Epithelial cell of esophagus (primary cell): ENCODE results near the gene FBLL1.

Experiments used
- DNase-seq: peaks from one replicate; pipeline ENCODE4 v3.0.0; 2010; ENCODE audit warnings: low read depth
- H3K4me3 ChIP-seq: 2 replicates; pipeline ENCODE4 v1.5.1; 2011; ENCODE audit warnings: mild to moderate bottlenecking, low read length, control low read depth
- TF ChIP-seq, protein P1 (sequence below): IDR thresholded peaks from 2 replicates; pipeline ENCODE4 v1.5.1; 2011; ENCODE audit warnings: low read depth, mild to moderate bottlenecking, low read length, control low read depth, inconsistent platforms; ENCODE audit not compliant: insufficient read depth; ENCODE audit errors: missing control alignments

FBLL1 gene

DNA sequence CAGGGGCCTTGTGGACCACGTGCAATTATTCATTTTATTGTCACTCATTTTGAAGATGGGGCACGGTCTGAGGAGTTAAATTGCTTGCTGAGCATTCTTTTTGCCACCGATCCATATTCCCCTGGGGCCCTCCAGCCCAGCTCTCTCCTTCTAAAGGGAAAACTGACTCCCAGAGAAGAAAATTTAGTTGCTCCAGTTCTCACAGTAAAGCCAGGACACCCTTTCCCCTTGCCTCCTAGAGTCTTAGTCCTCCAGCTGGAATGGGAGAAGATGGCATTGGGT is 51.1 kb downstream of the FBLL1 start:
- H3K4me3 ChIP-seq: peak overlapping the region; percentile 54
- no peak for DNase-seq
- TF ChIP-seq, protein P1, sequence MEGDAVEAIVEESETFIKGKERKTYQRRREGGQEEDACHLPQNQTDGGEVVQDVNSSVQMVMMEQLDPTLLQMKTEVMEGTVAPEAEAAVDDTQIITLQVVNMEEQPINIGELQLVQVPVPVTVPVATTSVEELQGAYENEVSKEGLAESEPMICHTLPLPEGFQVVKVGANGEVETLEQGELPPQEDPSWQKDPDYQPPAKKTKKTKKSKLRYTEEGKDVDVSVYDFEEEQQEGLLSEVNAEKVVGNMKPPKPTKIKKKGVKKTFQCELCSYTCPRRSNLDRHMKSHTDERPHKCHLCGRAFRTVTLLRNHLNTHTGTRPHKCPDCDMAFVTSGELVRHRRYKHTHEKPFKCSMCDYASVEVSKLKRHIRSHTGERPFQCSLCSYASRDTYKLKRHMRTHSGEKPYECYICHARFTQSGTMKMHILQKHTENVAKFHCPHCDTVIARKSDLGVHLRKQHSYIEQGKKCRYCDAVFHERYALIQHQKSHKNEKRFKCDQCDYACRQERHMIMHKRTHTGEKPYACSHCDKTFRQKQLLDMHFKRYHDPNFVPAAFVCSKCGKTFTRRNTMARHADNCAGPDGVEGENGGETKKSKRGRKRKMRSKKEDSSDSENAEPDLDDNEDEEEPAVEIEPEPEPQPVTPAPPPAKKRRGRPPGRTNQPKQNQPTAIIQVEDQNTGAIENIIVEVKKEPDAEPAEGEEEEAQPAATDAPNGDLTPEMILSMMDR: no peak
